SK-N-SH (cell line): Measurements from ENCODE around the gene TSEN2. TPM values are rescaled to one million over a fixed set of nuclear protein-coding genes. Genes with fewer than 3 reads are reported as not detected.

Experiments used
- CTCF ChIA-PET: fragments of 300-600, 350-600 bp; formaldehyde crosslinking; extraction: SDS; loops from one replicate; lab custom pipeline; 2021; lab: Yijun Ruan, JAX
- POLR2A ChIA-PET: fragments of 350-600 bp; sonication (Branson Sonifier 250); formaldehyde crosslinking; extraction: SDS; loops from one replicate; lab custom pipeline; 2020; ENCODE audit warnings: antibody characterized with exemption, inconsistent platforms; lab: Yijun Ruan, JAX
- DNase-seq: peaks from one replicate; pipeline ENCODE4 v3.0.0; 2012
- H2AFZ ChIP-seq: fragments of 200-600 bp; sonication (generic); 2 replicates; pipeline ENCODE4 v1.8.1; 2016; ENCODE audit warnings: antibody characterized with exemption, mild to moderate bottlenecking, low read depth
- H3F3A ChIP-seq: fragments of 200-600 bp; sonication (generic); replicated peaks from 2 replicates; pipeline ENCODE3; 2016; ENCODE audit warnings: antibody characterized with exemption, mild to moderate bottlenecking; ENCODE audit not compliant: insufficient read depth
- H3K27ac ChIP-seq, 2 experiments: fragments of 200-500 bp in 1 of 2; fragments of 200-600 bp in 1 of 2; sonication (Bioruptor generic) in 1 of 2; sonication (generic), shearing (Covaris generic) in 1 of 2; 2 replicates each; pipeline versions ENCODE4 v1.5.1 to v1.6.1; 2014 to 2016; ENCODE audit warnings: low read depth in 2 of 2, inconsistent platforms in 1 of 2, low read length in 1 of 2, mild to moderate bottlenecking in 1 of 2, mixed read lengths in 1 of 2
- H3K27me3 ChIP-seq: fragments of 200-600 bp; sonication (generic), shearing (Covaris generic); 2 replicates; pipeline ENCODE4 v1.6.1; 2016; ENCODE audit warnings: mixed run types; ENCODE audit not compliant: insufficient read depth
- H3K36me3 ChIP-seq, 2 experiments: fragments of 200-500 bp in 1 of 2; fragments of 200-600 bp in 1 of 2; sonication (Bioruptor generic) in 1 of 2; sonication (generic) in 1 of 2; replicated peaks in 1 of 2; 2 replicates each; pipeline versions ENCODE3 to v1.5.1; 2014 to 2016; ENCODE audit warnings: low read length in 1 of 2, mild to moderate bottlenecking in 1 of 2; ENCODE audit not compliant: insufficient read depth in 2 of 2, control insufficient read depth in 1 of 2
- H3K4me1 ChIP-seq, 2 experiments: fragments of 200-500 bp in 1 of 2; fragments of 200-600 bp in 1 of 2; sonication (Bioruptor generic) in 1 of 2; sonication (generic), shearing (Covaris generic) in 1 of 2; 2 replicates each; pipeline versions ENCODE4 v1.5.1 to v1.6.1; 2014 to 2016; ENCODE audit warnings: low read depth in 1 of 2, low read length in 1 of 2, mixed run types in 1 of 2; ENCODE audit not compliant: insufficient read depth in 2 of 2, control insufficient read depth in 1 of 2
- H3K4me2 ChIP-seq: fragments of 200-600 bp; sonication (generic), shearing (Covaris generic); 2 replicates; pipeline ENCODE4 v1.6.1; 2017; ENCODE audit warnings: mixed run types
- H3K4me3 ChIP-seq, 2 experiments: fragments of 200-500 bp in 1 of 2; fragments of 200-600 bp in 1 of 2; sonication (Bioruptor generic) in 1 of 2; sonication (generic), shearing (Covaris generic) in 1 of 2; 2 replicates each; pipeline versions ENCODE4 v1.5.1 to v1.8.1; 2014 to 2016; ENCODE audit warnings: low read depth in 2 of 2, inconsistent platforms in 1 of 2, low read length in 1 of 2, mild to moderate bottlenecking in 1 of 2, mixed read lengths in 1 of 2, moderate library complexity in 1 of 2
- H3K79me2 ChIP-seq: fragments of 200-600 bp; sonication (generic); 2 replicates; pipeline ENCODE4 v1.8.1; 2017; ENCODE audit warnings: mild to moderate bottlenecking; ENCODE audit not compliant: insufficient read depth
- H3K9ac ChIP-seq: fragments of 200-600 bp; sonication (generic); 2 replicates; pipeline ENCODE4 v1.6.1; 2017; ENCODE audit warnings: mixed run types
- H3K9me2 ChIP-seq: fragments of 200-600 bp; sonication (generic); 2 replicates; pipeline ENCODE4 v1.6.1; 2017; ENCODE audit warnings: mixed run types
- H3K9me3 ChIP-seq: fragments of 200-600 bp; sonication (generic); 2 replicates; pipeline ENCODE4 v1.6.1; 2017; ENCODE audit warnings: mixed run types, mild to moderate bottlenecking, moderate library complexity
- H4K20me1 ChIP-seq: fragments of 200-600 bp; sonication (generic); 2 replicates; pipeline ENCODE4 v1.6.1; 2017; ENCODE audit warnings: mild to moderate bottlenecking, mixed run types; ENCODE audit not compliant: insufficient read depth
- CHD2 ChIP-seq: fragments of 150-350 bp; IDR thresholded peaks from 2 replicates; pipeline ENCODE4 v1.6.1; 2018; ENCODE audit warnings: low read length; ENCODE audit not compliant: partially characterized antibody
- FOSL2 ChIP-seq: IDR thresholded peaks from 2 replicates; pipeline ENCODE4 v1.4.0; 2012; ENCODE audit warnings: low read depth, mild to moderate bottlenecking, moderate library complexity, borderline replicate concordance
- FOXJ3 ChIP-seq: sonication (generic); formaldehyde crosslinking; IDR thresholded peaks from 2 replicates; pipeline ENCODE4 v1.5.1; 2020; ENCODE audit warnings: mild to moderate bottlenecking, missing genetic modification reagents
- GATA2 ChIP-seq: sonication (generic); formaldehyde crosslinking; IDR thresholded peaks from 2 replicates; pipeline ENCODE4 v1.5.0; 2020; ENCODE audit warnings: mild to moderate bottlenecking, missing genetic modification reagents
- JUND ChIP-seq: IDR thresholded peaks from 2 replicates; pipeline ENCODE4 v1.4.0; 2012
- NFIC ChIP-seq: IDR thresholded peaks from 2 replicates; pipeline ENCODE4 v1.4.0; 2012; ENCODE audit warnings: borderline replicate concordance
- RAD21 ChIP-seq: IDR thresholded peaks from 2 replicates; pipeline ENCODE4 v1.6.1; 2012; ENCODE audit warnings: mild to moderate bottlenecking, low read length
- RXRA ChIP-seq: IDR thresholded peaks from 2 replicates; pipeline ENCODE4 v1.4.0; 2012; ENCODE audit warnings: low read depth, mild to moderate bottlenecking, borderline replicate concordance
- TEAD4 ChIP-seq: IDR thresholded peaks from 2 replicates; pipeline ENCODE4 v1.4.0; 2012; ENCODE audit warnings: mild to moderate bottlenecking, borderline replicate concordance; ENCODE audit not compliant: insufficient read depth
- WGBS: methylation state at CpG from one replicate; pipeline ENCODE4 v1.1.6; 2017; ENCODE audit warnings: low lambda C conversion rate; 5-methylcytosine and 5-hydroxymethylcytosine counted together
- polyA plus RNA-seq, 3 experiments: library from polyadenylated mRNA; depleted of rRNA; stranded (reverse); fragments of >200 nt; gene quantifications; 2 replicates each; pipeline ENCODE4 v1.2.3, GENCODE V29; 2012
- TF ChIP-seq, protein P1 (sequence below): IDR thresholded peaks from 2 replicates; pipeline ENCODE4 v1.4.0; 2012; ENCODE audit warnings: low read depth, borderline replicate concordance
- TF ChIP-seq, protein P2 (sequence below): IDR thresholded peaks from 2 replicates; pipeline ENCODE4; 2012

The TSEN2 gene
- polyA plus RNA-seq, 1 of the 3 experiments (the other 2 are of a cell fraction): 13.0 TPM

DNA sequence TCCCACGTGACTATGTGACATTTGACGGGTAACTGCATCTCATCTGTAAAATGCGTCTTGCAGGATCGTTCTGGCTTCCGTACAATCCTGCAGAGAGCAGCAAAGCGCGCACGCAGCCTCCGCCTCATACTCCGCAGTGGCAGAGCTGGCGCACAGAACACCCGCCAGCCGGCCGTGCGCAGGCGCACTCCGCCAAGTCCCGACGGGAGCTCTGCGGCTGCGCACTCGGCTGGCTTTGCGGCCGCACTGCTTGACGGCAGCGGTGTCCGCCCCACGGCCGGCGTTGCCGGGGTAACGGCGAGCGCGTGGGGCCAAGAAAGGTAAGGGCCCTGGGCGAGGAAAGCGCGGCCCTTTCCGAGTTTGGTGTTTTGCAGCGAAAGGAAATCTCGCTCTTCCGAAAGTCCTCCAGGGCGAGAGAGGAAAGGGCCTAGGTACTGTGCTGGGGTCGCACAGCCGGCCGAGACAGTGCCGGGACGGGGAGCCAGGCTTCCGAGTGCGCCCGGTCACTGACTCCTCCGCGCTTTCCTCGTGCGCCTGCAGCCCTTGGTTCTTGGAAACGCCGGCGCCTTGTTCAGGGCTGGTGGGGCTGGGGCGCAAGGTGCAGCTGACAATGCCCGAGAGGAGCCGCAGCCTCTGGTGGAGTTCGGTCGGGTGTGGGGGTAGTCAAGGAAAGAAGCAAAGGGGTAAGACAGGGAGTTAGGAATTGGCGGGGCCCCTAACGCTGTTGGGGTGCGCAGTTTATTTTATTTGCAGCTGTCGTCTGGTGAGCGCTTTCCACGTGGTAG is at the start of gene TSEN2 (continued):
- 0 out of 2 replicates have a peak, but pooled peaks have one; percentile 9 for TF ChIP-seq NFIC
- TF ChIP-seq, protein P1, sequence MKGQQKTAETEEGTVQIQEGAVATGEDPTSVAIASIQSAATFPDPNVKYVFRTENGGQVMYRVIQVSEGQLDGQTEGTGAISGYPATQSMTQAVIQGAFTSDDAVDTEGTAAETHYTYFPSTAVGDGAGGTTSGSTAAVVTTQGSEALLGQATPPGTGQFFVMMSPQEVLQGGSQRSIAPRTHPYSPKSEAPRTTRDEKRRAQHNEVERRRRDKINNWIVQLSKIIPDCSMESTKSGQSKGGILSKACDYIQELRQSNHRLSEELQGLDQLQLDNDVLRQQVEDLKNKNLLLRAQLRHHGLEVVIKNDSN: peak; percentile 65; the same call in 1 of the 2 replicates
- TF ChIP-seq, protein P2, sequence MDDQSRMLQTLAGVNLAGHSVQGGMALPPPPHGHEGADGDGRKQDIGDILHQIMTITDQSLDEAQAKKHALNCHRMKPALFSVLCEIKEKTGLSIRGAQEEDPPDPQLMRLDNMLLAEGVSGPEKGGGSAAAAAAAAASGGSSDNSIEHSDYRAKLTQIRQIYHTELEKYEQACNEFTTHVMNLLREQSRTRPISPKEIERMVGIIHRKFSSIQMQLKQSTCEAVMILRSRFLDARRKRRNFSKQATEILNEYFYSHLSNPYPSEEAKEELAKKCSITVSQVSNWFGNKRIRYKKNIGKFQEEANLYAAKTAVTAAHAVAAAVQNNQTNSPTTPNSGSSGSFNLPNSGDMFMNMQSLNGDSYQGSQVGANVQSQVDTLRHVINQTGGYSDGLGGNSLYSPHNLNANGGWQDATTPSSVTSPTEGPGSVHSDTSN: no peak
- TF ChIP-seq CHD2: peak; percentile 65
- TF ChIP-seq RAD21: peak; percentile 58
- TF ChIP-seq FOXJ3: no peak
- TF ChIP-seq RXRA: no peak
- TF ChIP-seq TEAD4: no peak
- TF ChIP-seq JUND: no peak
- no peak for TF ChIP-seq GATA2

DNA sequence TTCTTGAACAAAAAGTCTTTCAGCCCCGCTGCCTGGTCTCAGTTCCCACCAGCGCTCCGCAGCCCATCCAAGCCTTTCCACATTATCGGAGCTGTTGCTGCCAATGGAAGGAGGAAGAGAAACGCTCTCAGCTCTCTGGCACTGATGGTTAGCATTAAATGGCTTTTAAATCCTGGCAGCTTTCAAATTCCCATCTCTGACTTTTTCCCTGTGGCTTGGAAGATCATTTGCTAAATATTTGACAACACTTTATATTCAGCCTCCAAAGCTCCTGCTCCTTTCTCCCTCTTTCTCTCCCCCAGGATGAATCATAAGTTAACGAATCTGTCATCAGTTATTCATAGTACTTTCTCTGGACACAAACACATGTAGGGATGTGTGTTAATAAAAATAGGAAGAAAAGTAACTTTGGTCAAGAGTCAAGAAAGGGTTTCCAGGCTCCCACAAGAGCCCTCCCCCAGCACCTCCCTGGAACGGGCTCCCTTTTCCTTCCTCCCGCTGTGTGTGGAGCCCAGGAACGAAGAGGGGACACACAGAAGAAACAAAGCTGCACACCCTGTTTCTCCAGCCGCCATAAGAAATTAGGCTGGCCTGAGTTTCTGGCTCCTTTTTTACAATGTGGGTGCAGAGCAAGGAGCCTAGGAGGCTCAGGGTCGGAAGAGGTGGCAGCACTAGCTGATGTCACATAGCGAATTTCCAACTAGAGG is 47.6 kb upstream of the TSEN2 start:
- ChIA-PET POLR2A (no interaction called here), CTCF (interaction anchor here (1.3 to 2.7 kb wide), 3 partner anchors 9 to 301 kb away, joined by 4 to 8 read pairs (median 5); no protein-coding TSS in a partner anchor)
- Histone ChIP-seq H4K20me1 (no peaks in the 10 kb centered on the region), H3K4me3 (no peak overlapping the region), H3K79me2 (no peaks in the 10 kb centered on the region), H3K9ac (no peak overlapping the region), H3K9me3 (no peaks in the 10 kb centered on the region), H3K27me3 (no peaks in the 10 kb centered on the region), H2AFZ (no peak overlapping the region), H3K9me2 (no peaks in the 10 kb centered on the region), H3K4me1 (peaks cover 13 to 21% of the 10 kb centered on the region in 2 experiments; a peak in 3 of 4 replicates), H3K36me3 (no peaks in the 10 kb centered on the region), H3K4me2 (peak overlapping the region; percentile 28; the same call in 1 of the 2 replicates), H3K27ac (peak overlapping the region in 1 of 2 experiments; percentile 27; a peak in 1 of 4 replicates), H3F3A (no peaks in the 10 kb centered on the region)
- TF ChIP-seq, protein P2: 0 out of 2 replicates have a peak, but pooled peaks have one; percentile 5
- no peak for TF ChIP-seq FOSL2
- no peak for DNase-seq
- WGBS: 85% methylated on average over 12 of the region's 12 CpGs
